GM19395 (cell line): ENCODE results near the gene LPAR1.

ENCODE experiments used
- ATAC-seq: cut with Tn5 transposase; IDR thresholded peaks from one replicate; pipeline ENCODE4 v1.9.1; 2021; ENCODE audit warnings: mild to moderate bottlenecking, moderate library complexity; ENCODE audit not compliant: unreplicated experiment

Gene LPAR1

GRCh38 chr9:111001526-111001925, 36.7 kb downstream of the LPAR1 start:
- no peak for ATAC-seq

GRCh38 chr9:111000202-111000601, 38.1 kb downstream of the LPAR1 start:
- no peak for ATAC-seq

DNA sequence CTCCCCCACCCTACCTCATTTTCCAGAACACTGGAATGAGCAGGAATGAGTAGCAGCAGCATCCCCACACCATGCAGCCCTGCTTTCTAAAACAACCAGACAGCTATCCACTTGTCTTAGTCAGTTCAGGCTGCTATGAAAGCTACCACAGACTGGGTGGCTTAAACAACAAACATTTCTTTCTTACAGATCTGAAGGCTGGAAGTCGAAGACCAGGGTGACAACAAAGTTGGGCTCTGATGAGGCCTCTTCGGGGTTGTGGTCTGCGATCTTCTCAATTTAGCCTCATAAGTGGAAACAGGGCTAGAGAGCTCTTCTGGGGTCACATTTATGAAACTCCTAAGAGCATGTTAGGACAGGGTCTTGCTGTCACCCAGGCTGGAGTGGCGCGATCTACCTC, 38.9 kb downstream of the LPAR1 start:
- no peak for ATAC-seq

DNA sequence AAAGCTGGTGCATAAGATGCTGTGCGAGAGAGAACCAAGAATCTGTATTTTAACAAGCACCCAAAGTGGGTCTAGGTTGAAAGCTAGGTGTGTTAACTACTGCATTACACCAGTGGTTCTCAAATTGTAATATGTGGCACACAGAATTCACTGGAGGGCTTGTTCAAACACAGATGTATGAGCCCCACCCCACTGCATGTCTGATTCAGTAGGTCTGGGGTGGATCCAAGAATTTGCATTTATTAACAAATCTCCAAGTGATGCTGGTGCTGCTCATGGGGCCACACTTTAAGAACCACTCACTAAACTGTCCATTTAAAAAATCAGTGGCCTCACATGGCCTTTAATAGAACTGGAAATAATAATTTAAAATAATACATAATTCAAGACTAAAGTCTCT, 40.4 kb downstream of the LPAR1 start:
- ATAC-seq = no peak

DNA sequence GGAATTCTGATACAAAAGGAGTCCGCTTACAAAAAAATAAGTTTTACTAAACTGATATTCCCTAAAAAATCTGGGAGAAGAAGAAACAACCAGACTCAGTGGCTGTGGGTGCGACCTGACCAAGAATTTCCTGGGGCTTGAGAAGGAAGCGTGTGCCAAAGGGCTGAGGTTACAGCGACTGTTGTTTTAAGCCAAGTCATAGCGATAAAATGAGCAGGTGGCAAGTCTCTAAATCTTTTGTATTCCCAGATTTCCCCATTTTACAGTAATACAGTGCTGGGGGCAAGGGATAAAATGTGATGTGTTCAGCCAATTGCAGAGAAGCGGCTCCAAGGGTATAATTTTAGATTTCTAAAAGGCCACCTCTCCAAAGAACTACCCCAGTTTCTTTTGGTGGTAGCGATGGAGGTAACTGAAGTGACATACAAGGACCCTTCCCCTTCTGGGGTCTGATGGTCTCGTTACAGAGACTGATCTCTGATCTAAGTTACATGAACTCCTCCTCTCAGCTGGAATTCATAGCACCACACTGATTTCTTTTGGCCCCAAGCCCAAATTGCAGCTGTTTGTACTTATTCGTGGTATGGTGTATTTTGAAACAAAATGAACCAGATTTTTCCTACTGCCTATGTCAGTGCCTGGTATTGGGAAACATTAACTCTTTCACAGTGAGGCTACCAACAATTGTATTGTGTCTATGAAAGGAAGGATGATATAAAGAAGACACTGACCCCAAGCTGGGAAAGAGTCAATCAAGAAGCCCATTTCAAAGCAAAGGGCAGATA, 41.6 kb downstream of the LPAR1 start:
- ATAC-seq = no peak

GRCh38 chr9:110995420-110996340, 42.6 kb downstream of the LPAR1 start:
- no peak for ATAC-seq

GRCh38 chr9:110994771-110995241, 43.5 kb downstream of the LPAR1 start:
- ATAC-seq = no peak

GRCh38 chr9:110990481-110990880, 47.8 kb downstream of the LPAR1 start:
- no peak for ATAC-seq

- ATAC-seq = no peak
Measured at GRCh38 chr9:110986529-110986928, 51.7 kb downstream of the LPAR1 start.

- ATAC-seq = no peak
Measured at GRCh38 chr9:110984890-110985437, 53.3 kb downstream of the LPAR1 start.

DNA sequence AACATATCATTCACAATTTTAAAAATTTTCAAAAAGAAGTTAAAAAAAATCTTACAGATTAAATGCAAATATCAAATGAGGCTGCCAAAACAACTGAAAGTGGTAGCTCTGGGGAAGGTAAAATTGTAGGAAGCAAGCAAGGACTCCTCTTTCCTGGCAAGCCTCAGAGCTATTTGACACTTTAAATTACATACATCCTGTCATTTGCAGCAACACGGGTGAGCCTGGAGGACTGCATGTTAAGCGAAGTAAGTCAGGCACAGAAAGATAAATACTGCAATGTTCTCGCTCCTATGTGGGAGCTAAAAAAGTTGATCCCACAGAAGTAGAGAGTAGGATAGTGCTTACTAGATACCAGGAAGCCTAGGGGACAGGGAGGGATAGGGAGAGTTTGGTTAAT, 58.0 kb downstream of the LPAR1 start:
- no peak for ATAC-seq

DNA sequence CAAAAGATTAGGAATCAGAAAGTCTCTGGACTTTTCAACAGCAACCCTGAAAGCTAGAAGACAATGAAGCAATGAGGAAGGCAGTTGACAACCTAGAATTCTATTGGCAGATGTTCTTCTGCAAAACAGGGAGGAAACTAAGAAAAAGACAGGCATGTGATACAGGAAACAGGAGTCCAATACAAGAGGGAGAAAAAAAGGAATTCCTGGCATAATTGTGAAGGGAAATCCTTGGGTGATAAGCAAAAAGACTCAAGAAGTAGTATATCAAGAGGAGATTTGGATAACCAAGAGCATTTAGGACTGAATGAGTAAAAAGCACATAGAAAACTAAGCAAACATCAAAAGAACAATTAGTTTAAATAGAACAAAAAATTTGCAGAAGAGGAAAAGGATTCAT, 58.6 kb downstream of the LPAR1 start:
- ATAC-seq = no peak

GRCh38 chr9:110978516-110978915, 59.8 kb downstream of the LPAR1 start:
- ATAC-seq = no peak

- ATAC-seq = no peak
Measured at GRCh38 chr9:110977259-110977709, 61.0 kb downstream of the LPAR1 start.

DNA sequence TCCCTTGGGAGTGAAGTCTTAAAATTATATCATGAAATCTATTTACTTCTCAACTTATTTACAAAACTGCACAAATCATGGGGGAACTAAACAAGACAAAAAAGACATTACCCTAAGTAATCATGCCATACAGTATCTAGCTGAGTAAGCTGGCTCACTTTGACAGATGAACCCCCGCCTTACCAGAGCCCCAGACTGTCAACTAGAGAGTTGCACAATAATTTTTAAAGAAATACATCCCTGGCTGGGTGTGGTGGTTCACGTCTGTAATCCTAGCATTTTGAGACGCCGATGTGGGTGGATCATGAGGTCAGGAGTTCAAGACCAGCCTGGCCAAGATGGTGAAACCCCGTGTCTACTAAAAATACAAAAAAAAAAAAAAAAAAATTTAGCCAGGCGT, 62.3 kb downstream of the LPAR1 start:
- no peak for ATAC-seq

DNA sequence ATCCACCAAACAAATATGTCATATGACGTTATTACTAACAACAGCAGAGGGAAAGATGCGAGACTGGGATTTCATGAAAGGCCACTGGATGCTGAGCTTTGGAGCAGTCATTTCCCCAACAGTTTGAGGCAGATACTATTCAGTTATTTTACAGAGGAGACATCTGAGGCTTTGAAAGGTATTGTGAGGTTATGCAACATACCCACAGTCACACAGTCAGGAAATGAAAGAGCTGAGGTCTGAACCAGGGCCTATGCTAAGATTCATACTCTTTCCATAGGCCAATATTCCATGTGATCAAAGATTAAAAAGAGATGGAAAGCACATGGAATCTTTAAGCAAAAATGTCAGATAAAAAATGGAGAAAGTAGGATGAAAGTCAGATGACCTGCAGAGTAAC, 63.0 kb downstream of the LPAR1 start:
- no peak for ATAC-seq

DNA sequence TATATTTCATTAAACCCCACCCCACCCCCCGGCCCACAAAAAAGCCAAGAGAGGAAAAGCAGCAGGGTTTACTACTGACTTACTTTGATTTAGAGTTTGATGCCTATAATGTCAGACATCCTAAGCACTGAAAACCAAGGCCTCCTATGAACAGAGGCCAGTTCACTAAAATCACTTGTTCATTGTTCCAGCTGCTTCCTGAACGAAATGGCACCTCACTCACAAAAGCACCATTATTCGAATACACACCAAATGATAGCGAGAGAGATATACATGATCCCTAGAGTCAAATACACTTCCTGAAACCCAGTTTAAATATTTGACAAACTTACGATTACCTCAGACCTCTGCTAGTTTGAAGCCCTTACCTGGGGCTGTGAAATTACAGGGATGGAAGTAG, 66.6 kb downstream of the LPAR1 start:
- no peak for ATAC-seq

GRCh38 chr9:110971234-110971633, 67.0 kb downstream of the LPAR1 start:
- no peak for ATAC-seq

DNA sequence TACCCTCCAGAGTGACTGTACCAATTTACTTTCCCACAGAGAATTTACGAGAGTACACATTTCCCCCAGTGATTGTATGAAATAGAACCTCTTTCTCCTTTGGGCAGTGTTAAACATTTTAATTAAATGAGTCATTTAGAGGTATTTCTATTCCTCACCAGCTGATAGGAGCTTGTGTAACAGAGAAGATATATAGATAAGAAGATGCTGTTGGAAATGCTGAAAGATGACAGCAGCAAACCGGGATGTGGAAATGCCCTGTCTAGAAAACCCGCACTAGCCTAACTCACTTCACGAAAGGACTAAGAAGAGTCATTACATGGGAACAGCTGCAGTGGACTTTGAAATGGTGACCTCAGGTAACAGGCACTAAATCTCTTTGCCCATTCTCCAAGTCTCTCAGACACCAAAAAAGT, 68.3 kb downstream of the LPAR1 start:
- no peak for ATAC-seq

- no peak for ATAC-seq
Measured at GRCh38 chr9:110968096-110968495, 70.2 kb downstream of the LPAR1 start.

DNA sequence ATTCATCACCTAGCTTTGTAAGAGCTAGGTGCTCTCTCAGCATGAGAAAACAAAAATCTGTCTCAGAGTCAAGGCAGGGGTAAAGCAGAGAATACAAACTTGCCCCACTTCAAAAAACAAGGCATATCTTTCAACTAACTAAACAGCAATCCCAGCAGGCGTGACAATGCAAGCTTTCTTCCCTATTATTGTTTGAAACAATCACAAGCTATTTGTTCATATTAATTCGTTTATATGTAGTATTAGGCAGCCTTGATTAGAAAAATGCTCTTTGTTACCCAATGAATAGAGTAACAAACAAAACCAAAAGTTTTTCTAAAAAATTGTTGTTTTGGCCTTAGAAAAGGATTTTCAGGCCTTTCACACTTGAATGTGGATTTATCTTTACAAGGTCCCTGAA, 71.1 kb downstream of the LPAR1 start:
- ATAC-seq = no peak

DNA sequence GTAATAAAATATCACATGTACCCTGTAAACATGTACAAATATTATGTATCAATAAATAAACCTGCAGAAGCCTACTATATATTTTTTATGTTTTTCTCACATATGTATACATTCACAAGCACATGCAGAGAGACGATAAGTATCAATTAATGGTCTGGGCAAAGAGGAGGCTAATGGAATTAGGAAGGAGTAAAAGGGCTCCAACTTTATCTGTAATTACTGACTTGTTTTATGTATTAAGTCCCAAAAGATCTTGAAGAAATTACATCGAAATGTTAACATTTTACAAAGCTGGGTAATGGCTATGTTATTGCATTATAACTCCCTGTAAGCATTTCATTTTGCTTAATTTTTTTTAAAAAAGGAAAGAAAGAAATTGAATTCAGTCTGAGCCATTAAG, 78.0 kb downstream of the LPAR1 start:
- ATAC-seq = no peak
